Natural killer cell (primary cell): ENCODE measurements around the gene QRICH1. TPM values are rescaled to one million over a fixed set of nuclear protein-coding genes. Genes with fewer than 3 reads are reported as not detected.

Experiments
- ATAC-seq, 3 donors: fragments of 150-1000 bp in 2 of 3; fragments of 200-7000 bp in 1 of 3; cut with Tn5 transposase; 1 replicate in 1 of 3; 2 replicates in 2 of 3; pipeline ENCODE4 v1.10.0; 2021; ENCODE audit warnings: mild to moderate bottlenecking in 2 of 3, moderate library complexity in 2 of 3
- DNase-seq, 2 donors: peaks; one replicate each; pipeline versions ENCODE4 v3.0.0 to v3.0.0-alpha.2; 2013 to 2021; ENCODE audit warnings: mixed read lengths in 1 of 2
- H3K27ac ChIP-seq: one replicate; pipeline ENCODE4 v1.5.1; 2013; ENCODE audit warnings: mild to moderate bottlenecking, low read length
- H3K27me3 ChIP-seq: one replicate; pipeline ENCODE4 v1.6.1; 2013; ENCODE audit warnings: low read length; ENCODE audit not compliant: control insufficient read depth, insufficient read depth
- H3K36me3 ChIP-seq: one replicate; pipeline ENCODE4 v1.6.1; 2013; ENCODE audit warnings: low read length; ENCODE audit not compliant: control insufficient read depth, insufficient read depth
- H3K4me1 ChIP-seq: one replicate; pipeline ENCODE4 v1.6.1; 2013; ENCODE audit warnings: low read length; ENCODE audit not compliant: control insufficient read depth, insufficient read depth
- H3K4me3 ChIP-seq: one replicate; pipeline ENCODE4 v1.5.1; 2013; ENCODE audit warnings: low read length
- H3K9me3 ChIP-seq: one replicate; pipeline ENCODE4 v1.6.1; 2013; ENCODE audit warnings: low read length; ENCODE audit not compliant: control insufficient read depth, insufficient read depth
- H3K27ac Mint-ChIP-seq, 2 donors: one replicate each; pipeline ENCODE4 v1.8.0; 2022; ENCODE audit warnings: mild to moderate bottlenecking in 2 of 2, mixed read lengths in 2 of 2, moderate library complexity in 1 of 2
- H3K27me3 Mint-ChIP-seq, 2 donors: one replicate each; pipeline ENCODE4 v1.8.0; 2022; ENCODE audit warnings: low read depth in 2 of 2, mixed read lengths in 2 of 2
- H3K36me3 Mint-ChIP-seq: one replicate; pipeline ENCODE4 v1.8.0; 2022; ENCODE audit warnings: mixed read lengths
- H3K4me1 Mint-ChIP-seq, 2 donors: one replicate each; pipeline ENCODE4 v1.8.0; 2022; ENCODE audit warnings: mixed read lengths in 2 of 2
- H3K4me3 Mint-ChIP-seq: one replicate; pipeline ENCODE4 v1.8.0; 2022; ENCODE audit warnings: mild to moderate bottlenecking, moderate library complexity, mixed read lengths
- H3K9me3 Mint-ChIP-seq, 2 donors: one replicate each; pipeline ENCODE4 v1.8.0; 2022; ENCODE audit warnings: mixed read lengths in 2 of 2
- WGBS: methylation state at CpG from one replicate; pipeline ENCODE4 v1.1.7; 2013; ENCODE audit warnings: missing lambda C conversion rate; ENCODE audit not compliant: insufficient coverage; 5-methylcytosine and 5-hydroxymethylcytosine counted together
- intact Hi-C: fragments of 100-400 bp; cut with micrococcal nuclease; formaldehyde crosslinking; loops from one replicate; pipeline ENCODE4 v1.14.2; 2022
- total RNA-seq, 4 donors: library from RNA; stranded (reverse); fragments of 120-200 nt in 1 of 4; gene quantifications; one replicate each; pipeline versions ENCODE4 v1.2.3 to v1.2.4, GENCODE V29; 2013 to 2022
- TF ChIP-seq, protein P1 (sequence below): fragments of 200-600 bp; IDR thresholded peaks from one replicate; pipeline ENCODE4 v1.8.0; 2022; ENCODE audit warnings: antibody characterized with exemption

The QRICH1 gene
- total RNA-seq, 3 donors from 2014 or later (not counting 1 experiment from before 2014, with no cell fraction given) = 220 to 230 (median 227) TPM

DNA sequence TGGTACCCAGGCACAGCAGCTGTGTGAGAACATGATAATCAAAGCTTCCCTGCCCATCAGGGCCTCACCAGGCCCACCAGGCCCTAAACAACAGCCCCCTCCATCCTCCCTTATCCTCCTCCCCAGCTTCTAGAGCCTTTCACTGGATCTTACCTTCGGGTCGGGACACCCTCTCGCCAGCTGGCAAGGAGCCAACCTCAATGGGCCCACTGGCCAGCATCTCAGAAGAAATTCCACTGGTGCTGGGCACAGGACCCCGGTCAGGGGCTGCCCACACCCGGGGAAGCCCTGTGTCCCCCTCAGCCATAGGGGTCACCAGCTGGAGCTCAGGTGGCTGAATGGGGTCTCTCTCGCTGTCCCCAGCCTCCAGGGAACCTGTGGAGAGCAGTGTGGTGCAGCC is 17.5 kb upstream of the QRICH1 start:
- 97% methylated on average over 6 of the region's 6 CpGs for WGBS
- H3K27me3 Mint-ChIP-seq = no peaks in the 10 kb centered on the region
- Histone ChIP-seq H3K4me1 (no peaks in the 10 kb centered on the region), H3K4me3 (no peak overlapping the region), H3K27ac (no peak overlapping the region), H3K36me3 (peaks cover 72% of the 10 kb centered on the region), H3K27me3 (no peaks in the 10 kb centered on the region), H3K9me3 (no peaks in the 10 kb centered on the region)
- DNase-seq (no peak), ATAC-seq (no peak)
- no peak overlapping the region for H3K27ac Mint-ChIP-seq
- H3K36me3 Mint-ChIP-seq = no peaks in the 10 kb centered on the region
- no peak overlapping the region for H3K4me3 Mint-ChIP-seq
- intact Hi-C loops = no loop called here
- TF ChIP-seq, protein P1, sequence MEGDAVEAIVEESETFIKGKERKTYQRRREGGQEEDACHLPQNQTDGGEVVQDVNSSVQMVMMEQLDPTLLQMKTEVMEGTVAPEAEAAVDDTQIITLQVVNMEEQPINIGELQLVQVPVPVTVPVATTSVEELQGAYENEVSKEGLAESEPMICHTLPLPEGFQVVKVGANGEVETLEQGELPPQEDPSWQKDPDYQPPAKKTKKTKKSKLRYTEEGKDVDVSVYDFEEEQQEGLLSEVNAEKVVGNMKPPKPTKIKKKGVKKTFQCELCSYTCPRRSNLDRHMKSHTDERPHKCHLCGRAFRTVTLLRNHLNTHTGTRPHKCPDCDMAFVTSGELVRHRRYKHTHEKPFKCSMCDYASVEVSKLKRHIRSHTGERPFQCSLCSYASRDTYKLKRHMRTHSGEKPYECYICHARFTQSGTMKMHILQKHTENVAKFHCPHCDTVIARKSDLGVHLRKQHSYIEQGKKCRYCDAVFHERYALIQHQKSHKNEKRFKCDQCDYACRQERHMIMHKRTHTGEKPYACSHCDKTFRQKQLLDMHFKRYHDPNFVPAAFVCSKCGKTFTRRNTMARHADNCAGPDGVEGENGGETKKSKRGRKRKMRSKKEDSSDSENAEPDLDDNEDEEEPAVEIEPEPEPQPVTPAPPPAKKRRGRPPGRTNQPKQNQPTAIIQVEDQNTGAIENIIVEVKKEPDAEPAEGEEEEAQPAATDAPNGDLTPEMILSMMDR = no peak
- H3K9me3 Mint-ChIP-seq = no peaks in the 10 kb centered on the region
- H3K4me1 Mint-ChIP-seq = peaks cover 0 to 5% of the 10 kb centered on the region in 2 donors

DNA sequence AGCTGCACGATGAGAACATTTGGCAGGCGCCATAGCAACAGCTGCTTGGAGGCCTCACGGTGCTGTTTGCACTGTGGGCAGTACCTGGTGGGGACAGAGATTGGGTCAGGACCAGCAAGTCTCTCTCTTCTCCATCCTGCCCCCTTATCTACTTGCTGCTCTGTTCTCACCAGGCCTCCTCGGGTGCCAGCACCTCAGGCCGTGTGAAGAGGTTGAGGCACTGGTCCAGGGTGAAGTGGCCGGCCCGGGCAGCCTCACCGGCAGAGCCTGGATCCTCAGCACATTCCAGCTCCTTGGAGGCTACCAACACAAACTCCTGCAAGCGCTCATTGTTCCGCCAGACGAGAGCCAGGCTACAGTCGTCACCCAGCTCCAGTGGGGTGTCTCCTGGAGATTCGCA is 16.9 kb upstream of the QRICH1 start:
- WGBS = 97% methylated on average over 13 of the region's 13 CpGs
- H3K36me3 Mint-ChIP-seq = no peaks in the 10 kb centered on the region

DNA sequence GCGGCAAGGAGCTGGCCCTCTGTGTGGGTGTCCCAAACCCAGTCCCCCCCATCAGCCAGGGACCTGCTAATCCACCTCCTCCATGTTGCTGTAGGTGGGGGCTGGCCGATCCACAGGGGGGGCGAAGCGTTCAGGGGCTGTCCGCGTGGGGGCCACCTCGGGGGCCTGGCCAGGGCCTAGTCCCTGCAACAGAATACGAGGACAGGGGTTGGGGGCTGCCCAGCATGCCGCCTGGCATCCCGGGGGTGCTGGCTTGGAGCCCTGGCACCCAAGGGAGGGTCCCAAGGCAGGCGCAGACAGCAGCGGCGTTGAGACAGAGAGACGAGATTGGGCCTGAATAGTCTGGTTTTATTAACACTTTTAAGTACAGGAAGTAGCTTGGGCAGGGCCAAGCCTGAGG is 14.5 kb upstream of the QRICH1 start:
- H3K4me1 ChIP-seq = peaks cover 16% of the 10 kb centered on the region
- no peaks in the 10 kb centered on the region for H3K9me3 ChIP-seq
- Mint-ChIP-seq H3K36me3 (no peaks in the 10 kb centered on the region), H3K27ac (no peak overlapping the region), H3K9me3 (no peaks in the 10 kb centered on the region), H3K27me3 (no peaks in the 10 kb centered on the region), H3K4me3 (no peak overlapping the region), H3K4me1 (peaks cover 25 to 32% of the 10 kb centered on the region in 2 donors)
- TF ChIP-seq, protein P1 = no peak
- H3K36me3 ChIP-seq = peaks cover 42% of the 10 kb centered on the region
- WGBS = 90% methylated on average over 13 of the region's 14 CpGs
- no peak for ATAC-seq
- intact Hi-C loops = no loop called here
- H3K27ac ChIP-seq = no peak overlapping the region
- no peak overlapping the region for H3K4me3 ChIP-seq
- DNase-seq = no peak
- H3K27me3 ChIP-seq = no peaks in the 10 kb centered on the region

More for the DNA sequence above, 16.9 kb upstream of the QRICH1 start:
- Histone ChIP-seq H3K9me3 (no peaks in the 10 kb centered on the region), H3K27me3 (no peaks in the 10 kb centered on the region), H3K27ac (no peak overlapping the region), H3K36me3 (peaks cover 66% of the 10 kb centered on the region), H3K4me1 (no peaks in the 10 kb centered on the region), H3K4me3 (no peak overlapping the region)
- no peaks in the 10 kb centered on the region for H3K27me3 Mint-ChIP-seq
- DNase-seq (no peak), ATAC-seq (no peak)
- H3K4me3 Mint-ChIP-seq = no peak overlapping the region
- TF ChIP-seq, protein P1 = no peak
- peaks cover 3 to 7% of the 10 kb centered on the region in 2 donors for H3K4me1 Mint-ChIP-seq
- H3K27ac Mint-ChIP-seq = no peak overlapping the region
- intact Hi-C loops = no loop called here
- H3K9me3 Mint-ChIP-seq = no peaks in the 10 kb centered on the region
